AG04450 (cell line): ENCODE results near the gene DUOXA2. TPM values are rescaled to one million over a fixed set of nuclear protein-coding genes. Genes with fewer than 3 reads are reported as not detected.

Experiments
- CTCF ChIA-PET: fragments of 300-600, 350-600 bp; formaldehyde crosslinking; extraction: SDS; loops from one replicate; lab custom pipeline; 2022; ENCODE audit warnings: antibody characterized with exemption, inconsistent platforms; lab: Charles Lee
- POLR2A ChIA-PET: fragments of 350-600 bp; formaldehyde crosslinking; extraction: SDS; loops from one replicate; lab custom pipeline; 2021; ENCODE audit warnings: antibody characterized with exemption, inconsistent platforms; lab: Yijun Ruan, JAX
- DNase-seq: peaks from one replicate; pipeline ENCODE4 v3.0.0-alpha.2; 2011; ENCODE audit warnings: low read depth, low spot score
- H3K27ac ChIP-seq: one replicate; pipeline ENCODE4 v1.5.1; 2012; ENCODE audit warnings: low read depth, low read length, control low read depth
- H3K27me3 ChIP-seq: one replicate; pipeline ENCODE4 v1.6.0; 2012; ENCODE audit warnings: low read length; ENCODE audit not compliant: control insufficient read depth, insufficient read depth
- H3K4me3 ChIP-seq: 2 replicates; pipeline ENCODE4 v1.5.1; 2011; ENCODE audit warnings: mild to moderate bottlenecking, low read depth, low read length, control low read depth
- H3K9me3 ChIP-seq: 2 replicates; pipeline ENCODE4 v1.5.1; 2012; ENCODE audit warnings: low read length; ENCODE audit not compliant: control insufficient read depth, insufficient read depth
- polyA plus RNA-seq: library from polyadenylated mRNA; depleted of rRNA; stranded (reverse); fragments of >200 nt; gene quantifications from 2 replicates; pipeline ENCODE4 v1.2.3, GENCODE V29; 2011
- TF ChIP-seq, protein P1 (sequence below): IDR thresholded peaks from 2 replicates; pipeline ENCODE4 v1.5.1; 2011; ENCODE audit warnings: low read depth, low read length, control low read depth, inconsistent platforms

Gene DUOXA2
- polyA plus RNA-seq, 1 experiment = not detected

DNA sequence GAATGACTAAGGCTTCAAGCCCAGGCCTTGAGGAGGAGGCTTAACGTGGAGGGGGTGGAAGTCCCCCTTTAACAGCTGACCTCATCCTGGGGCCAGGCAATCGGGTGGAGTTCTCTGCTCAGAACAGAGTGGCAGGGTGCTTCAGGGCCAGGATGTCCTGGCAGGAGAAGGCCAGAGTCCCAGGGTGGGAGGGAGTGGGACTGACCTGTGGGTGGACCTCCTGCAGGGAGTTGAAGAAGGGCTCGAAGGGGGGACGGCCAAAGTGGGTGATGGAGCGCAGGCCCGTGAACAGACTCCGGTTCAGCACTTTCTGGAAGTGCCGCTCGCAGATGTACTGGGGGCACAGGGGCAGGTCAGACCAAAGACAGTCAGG, 19.8 kb upstream of the DUOXA2 start:
- Histone ChIP-seq H3K27me3 (peaks cover 30% of the 10 kb centered on the region), H3K4me3 (no peak overlapping the region), H3K27ac (no peak overlapping the region), H3K9me3 (no peaks in the 10 kb centered on the region)
- POLR2A ChIA-PET = no interaction called here
- CTCF ChIA-PET = interaction anchor here (3.2 kb wide), 1 partner anchor 24 kb away, joined by 12 read pairs; no protein-coding TSS in a partner anchor
- DNase-seq = no peak
- TF ChIP-seq, protein P1, sequence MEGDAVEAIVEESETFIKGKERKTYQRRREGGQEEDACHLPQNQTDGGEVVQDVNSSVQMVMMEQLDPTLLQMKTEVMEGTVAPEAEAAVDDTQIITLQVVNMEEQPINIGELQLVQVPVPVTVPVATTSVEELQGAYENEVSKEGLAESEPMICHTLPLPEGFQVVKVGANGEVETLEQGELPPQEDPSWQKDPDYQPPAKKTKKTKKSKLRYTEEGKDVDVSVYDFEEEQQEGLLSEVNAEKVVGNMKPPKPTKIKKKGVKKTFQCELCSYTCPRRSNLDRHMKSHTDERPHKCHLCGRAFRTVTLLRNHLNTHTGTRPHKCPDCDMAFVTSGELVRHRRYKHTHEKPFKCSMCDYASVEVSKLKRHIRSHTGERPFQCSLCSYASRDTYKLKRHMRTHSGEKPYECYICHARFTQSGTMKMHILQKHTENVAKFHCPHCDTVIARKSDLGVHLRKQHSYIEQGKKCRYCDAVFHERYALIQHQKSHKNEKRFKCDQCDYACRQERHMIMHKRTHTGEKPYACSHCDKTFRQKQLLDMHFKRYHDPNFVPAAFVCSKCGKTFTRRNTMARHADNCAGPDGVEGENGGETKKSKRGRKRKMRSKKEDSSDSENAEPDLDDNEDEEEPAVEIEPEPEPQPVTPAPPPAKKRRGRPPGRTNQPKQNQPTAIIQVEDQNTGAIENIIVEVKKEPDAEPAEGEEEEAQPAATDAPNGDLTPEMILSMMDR = no peak

DNA sequence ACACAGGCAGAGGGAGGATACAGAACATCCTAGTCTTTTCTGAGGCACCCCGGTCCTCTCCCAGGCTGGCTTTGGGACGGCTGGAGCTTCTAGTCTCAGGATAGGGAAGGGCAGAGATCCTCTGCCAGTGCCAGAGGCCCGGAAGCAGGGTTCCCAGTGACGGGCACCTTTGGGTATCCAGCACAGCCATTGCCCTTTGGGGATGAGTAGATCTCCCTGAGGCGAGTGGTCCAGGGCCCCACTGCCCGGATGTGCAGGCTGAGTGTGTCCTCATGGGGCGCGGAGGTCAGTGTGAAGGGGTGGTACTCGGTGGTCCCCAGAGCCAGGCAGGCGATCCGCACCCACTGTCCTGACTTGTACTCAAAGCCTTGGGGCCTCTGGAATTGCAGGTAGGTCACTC, 18.5 kb upstream of the DUOXA2 start:
- Histone ChIP-seq H3K9me3 (no peaks in the 10 kb centered on the region), H3K27me3 (peaks cover 41% of the 10 kb centered on the region), H3K27ac (no peak overlapping the region), H3K4me3 (no peak overlapping the region)
- POLR2A ChIA-PET = no interaction called here
- TF ChIP-seq, protein P1 = no peak
- CTCF ChIA-PET = no interaction called here
- DNase-seq = no peak

DNA sequence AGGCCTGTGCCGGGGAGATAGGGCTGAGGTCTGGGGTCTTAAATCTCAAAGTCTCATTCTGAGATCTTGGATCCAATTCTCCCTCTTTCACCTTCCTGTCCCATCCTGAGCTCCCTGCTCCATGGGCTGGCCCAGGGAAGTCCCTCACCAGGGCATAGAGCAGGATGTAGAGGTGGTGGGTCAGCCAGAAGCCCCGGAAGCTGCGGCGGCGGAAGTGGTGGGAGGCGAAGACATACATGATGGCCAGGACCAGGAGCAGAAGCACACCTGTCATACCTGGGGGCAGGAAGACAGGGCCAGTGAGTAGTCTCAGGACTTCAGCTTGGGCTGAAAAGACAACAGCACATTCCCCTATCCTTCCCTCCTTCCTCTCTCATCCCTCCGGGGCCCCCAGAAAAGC, 16.7 kb upstream of the DUOXA2 start:
- no peak overlapping the region for H3K4me3 ChIP-seq
- no peak for DNase-seq
- TF ChIP-seq, protein P1 = no peak
- CTCF ChIA-PET = interaction anchor here (0.6 kb wide), 1 partner anchor 29 kb away, joined by 4 read pairs; no protein-coding TSS in a partner anchor
- peaks cover 41% of the 10 kb centered on the region for H3K27me3 ChIP-seq
- no peak overlapping the region for H3K27ac ChIP-seq
- H3K9me3 ChIP-seq = no peaks in the 10 kb centered on the region
- POLR2A ChIA-PET = no interaction called here

DNA sequence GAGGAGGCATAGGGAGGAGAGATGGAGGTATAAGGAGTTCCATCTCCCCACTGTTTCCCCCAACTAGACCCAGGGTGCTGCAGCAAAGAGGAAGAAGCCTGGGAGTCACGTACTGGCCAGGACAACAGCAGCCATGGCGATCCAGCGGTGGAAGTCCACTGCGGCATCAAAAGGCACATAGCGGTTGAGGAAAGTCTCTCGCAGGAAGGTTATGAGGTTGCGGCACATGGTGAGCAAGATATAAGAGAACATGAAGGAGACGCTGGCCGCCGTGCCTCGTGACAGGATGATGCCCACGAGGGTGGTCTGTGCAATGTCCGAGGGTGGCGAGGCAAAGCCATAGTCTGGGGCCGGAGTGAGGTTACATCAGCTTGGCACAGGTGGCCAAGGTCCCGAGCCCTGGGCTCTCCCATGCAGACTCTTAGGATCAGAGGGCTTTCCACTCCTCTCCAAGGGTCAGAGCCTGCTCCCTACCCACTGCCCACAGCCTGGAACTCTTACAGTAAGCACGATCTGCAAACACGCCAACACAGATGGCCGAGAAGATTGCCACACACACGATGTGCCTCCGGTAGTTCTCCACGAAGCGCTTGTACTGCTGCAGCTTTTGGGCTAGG, 14.5 kb upstream of the DUOXA2 start:
- Histone ChIP-seq H3K4me3 (no peak overlapping the region), H3K9me3 (no peaks in the 10 kb centered on the region), H3K27ac (no peak overlapping the region), H3K27me3 (peaks cover 40% of the 10 kb centered on the region)
- DNase-seq = no peak
- ChIA-PET CTCF (no interaction called here), POLR2A (no interaction called here)
- TF ChIP-seq, protein P1 = no peak

DNA sequence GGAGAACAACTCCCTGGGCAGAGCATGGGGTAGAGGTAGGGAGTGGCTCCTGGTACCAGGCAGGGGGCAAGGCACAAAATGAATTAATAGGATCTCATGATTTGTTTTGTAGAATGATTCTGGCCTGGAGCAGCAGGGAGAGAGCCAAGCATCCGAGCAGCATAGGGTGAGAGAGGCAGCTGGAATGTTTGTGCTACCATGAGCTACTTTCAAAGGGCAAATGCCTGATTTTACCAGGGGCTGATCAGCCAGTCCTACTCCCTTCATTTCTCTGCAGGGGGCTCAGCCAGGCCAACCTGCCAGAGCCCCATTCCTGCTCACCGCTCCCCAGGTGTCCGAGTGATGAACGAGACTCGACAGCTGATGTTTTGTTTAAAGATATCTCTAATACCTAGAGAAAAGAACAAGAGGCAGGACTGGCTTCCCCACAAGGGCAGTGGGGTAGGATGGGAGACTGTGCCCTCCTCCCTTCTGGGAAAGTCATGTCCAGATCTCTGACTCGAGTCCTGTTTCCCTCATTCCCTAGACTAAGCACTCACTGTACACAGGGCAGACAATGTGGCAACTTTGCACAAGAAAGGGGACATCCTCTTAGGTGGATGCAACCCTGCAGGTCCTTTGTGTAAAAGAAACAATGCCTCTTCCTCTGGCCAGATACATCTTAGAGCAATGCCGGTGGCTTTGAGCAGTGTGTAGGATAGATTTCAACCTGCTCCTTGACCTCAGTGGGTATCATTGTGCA, 13.1 kb upstream of the DUOXA2 start:
- H3K4me3 ChIP-seq = no peak overlapping the region
- CTCF ChIA-PET = interaction anchor here (3.3 kb wide), 1 partner anchor 17 kb away, joined by 22 read pairs; no protein-coding TSS in a partner anchor
- peaks cover 37% of the 10 kb centered on the region for H3K27me3 ChIP-seq
- no peaks in the 10 kb centered on the region for H3K9me3 ChIP-seq
- POLR2A ChIA-PET = no interaction called here
- TF ChIP-seq, protein P1 = no peak
- no peak overlapping the region for H3K27ac ChIP-seq
- no peak for DNase-seq
